Lung (tissue), 12 donors: ENCODE results near the gene HNRNPL. TPM values are rescaled to one million over a fixed set of nuclear protein-coding genes. Genes with fewer than 3 reads are reported as not detected.

ENCODE experiments used
- ATAC-seq: fragments of 200-7000 bp; cut with Tn5 transposase; one replicate; pipeline ENCODE4 v1.9.1; 2020; ENCODE audit warnings: moderate number of reproducible peaks; ENCODE audit not compliant: insufficient read depth, low FRiP score
- DNase-seq, 3 donors: peaks; one replicate each; pipeline ENCODE4 v3.0.0-alpha.2; 2013 to 2017
- H3K27ac ChIP-seq, 2 donors: one replicate each; pipeline ENCODE4 v1.5.1; 2013; ENCODE audit warnings: mild to moderate bottlenecking in 2 of 2, moderate library complexity in 2 of 2, control low read depth in 1 of 2, inconsistent platforms in 1 of 2, low read depth in 1 of 2, low read length in 1 of 2
- H3K27me3 ChIP-seq, 3 donors: one replicate each; pipeline ENCODE4 v1.5.1; 2013; ENCODE audit warnings: low read length in 2 of 3; ENCODE audit not compliant: control insufficient read depth in 3 of 3, insufficient read depth in 3 of 3
- H3K36me3 ChIP-seq, 4 donors: one replicate each; pipeline ENCODE4 v1.5.1; 2013; ENCODE audit warnings: low read length in 4 of 4, mild to moderate bottlenecking in 1 of 4, moderate library complexity in 1 of 4; ENCODE audit not compliant: control insufficient read depth in 4 of 4, insufficient read depth in 4 of 4
- H3K4me1 ChIP-seq, 5 donors: one replicate each; pipeline ENCODE4 v1.5.1; 2013; ENCODE audit warnings: low read length in 5 of 5, mild to moderate bottlenecking in 2 of 5, moderate library complexity in 1 of 5; ENCODE audit not compliant: control insufficient read depth in 5 of 5, insufficient read depth in 5 of 5
- H3K4me3 ChIP-seq: one replicate; pipeline ENCODE4 v1.5.1; 2013; ENCODE audit warnings: mild to moderate bottlenecking, control low read depth, moderate library complexity
- H3K9ac ChIP-seq, 2 donors: one replicate each; pipeline ENCODE4 v1.5.1; 2013; ENCODE audit warnings: low read length in 2 of 2, control low read depth in 1 of 2; ENCODE audit not compliant: insufficient read depth in 1 of 2
- H3K9me3 ChIP-seq, 4 donors: one replicate each; pipeline ENCODE4 v1.5.1; 2013; ENCODE audit warnings: low read length in 3 of 4, mild to moderate bottlenecking in 1 of 4, moderate library complexity in 1 of 4; ENCODE audit not compliant: control insufficient read depth in 4 of 4, insufficient read depth in 3 of 4
- WGBS, 2 donors: extraction: QIAGEN DNeasy Blood & Tissue Kit; methylation state at CpG; one replicate each; pipeline ENCODE4 v1.1.7; 2013; 5-methylcytosine and 5-hydroxymethylcytosine counted together
- polyA plus RNA-seq, 2 donors: library from polyadenylated mRNA; stranded (reverse); fragments of 200-250 nt; gene quantifications; one replicate each; pipeline ENCODE4 v1.2.1, GENCODE V29; 2013
- total RNA-seq, 2 donors: library from RNA; depleted of rRNA in 1 of 2; stranded (reverse); fragments of >200 nt in 1 of 2; gene quantifications; one replicate each; pipeline ENCODE4 v1.2.1, GENCODE V29; 2014 to 2021
- TF ChIP-seq, protein P1 (sequence below): IDR thresholded peaks from 2 replicates; pipeline ENCODE4 v1.5.1; 2012; ENCODE audit warnings: mild to moderate bottlenecking; ENCODE audit errors: control extremely low read depth, extremely low read depth
- donor health status: control.
- donor health status: control.
- donor health status: Bipolar disorder and iron deficiency.
- donor health status: healthy.
- donor health status: DM: yes; HTN: yes; CAD: no.

The HNRNPL gene
- total and polyA plus RNA-seq, 4 donors: 169 to 298 (median 209) TPM

DNA sequence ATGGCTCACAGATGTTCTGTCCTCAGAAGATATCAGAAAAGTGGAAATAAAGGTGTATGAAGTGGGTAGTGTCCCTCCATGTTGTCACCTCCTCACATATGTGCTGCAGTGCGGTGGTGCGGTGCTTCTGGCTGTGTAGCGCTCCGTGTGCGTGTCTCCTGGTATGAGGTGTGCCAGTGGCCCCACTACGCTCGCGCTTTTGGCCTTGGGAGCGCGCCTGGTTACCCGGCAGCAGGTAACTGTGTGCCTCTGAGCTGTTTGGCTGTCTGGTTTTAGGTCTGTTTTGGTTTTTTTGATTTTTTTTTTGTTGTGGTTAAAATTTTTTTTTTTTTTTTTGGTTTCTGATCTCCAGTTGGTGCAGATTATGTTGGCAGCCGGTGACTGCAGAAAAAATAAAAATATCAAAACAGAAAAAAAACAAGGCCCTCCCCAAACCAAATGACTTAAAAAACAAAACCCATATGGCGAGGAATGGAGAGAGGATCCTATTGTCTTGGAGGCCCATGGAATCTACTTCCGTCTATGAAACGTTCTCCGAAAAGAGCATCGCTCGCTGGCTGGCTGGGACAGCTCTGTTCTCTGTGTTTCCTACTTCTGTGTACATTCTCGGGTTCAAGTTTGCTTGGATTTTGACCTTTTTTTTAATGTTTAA is 7.9 kb downstream of the HNRNPL start:
- DNase-seq (no peak), ATAC-seq (no peak)
- H3K4me3 ChIP-seq: no peak overlapping the region
- no peaks in the 10 kb centered on the region for H3K27me3 ChIP-seq
- peaks cover 0 to 26% (median 12%) of the 10 kb centered on the region in 5 donors for H3K4me1 ChIP-seq
- H3K36me3 ChIP-seq: peaks cover 79 to 89% (median 81%) of the 10 kb centered on the region in 4 donors
- TF ChIP-seq, protein P1, sequence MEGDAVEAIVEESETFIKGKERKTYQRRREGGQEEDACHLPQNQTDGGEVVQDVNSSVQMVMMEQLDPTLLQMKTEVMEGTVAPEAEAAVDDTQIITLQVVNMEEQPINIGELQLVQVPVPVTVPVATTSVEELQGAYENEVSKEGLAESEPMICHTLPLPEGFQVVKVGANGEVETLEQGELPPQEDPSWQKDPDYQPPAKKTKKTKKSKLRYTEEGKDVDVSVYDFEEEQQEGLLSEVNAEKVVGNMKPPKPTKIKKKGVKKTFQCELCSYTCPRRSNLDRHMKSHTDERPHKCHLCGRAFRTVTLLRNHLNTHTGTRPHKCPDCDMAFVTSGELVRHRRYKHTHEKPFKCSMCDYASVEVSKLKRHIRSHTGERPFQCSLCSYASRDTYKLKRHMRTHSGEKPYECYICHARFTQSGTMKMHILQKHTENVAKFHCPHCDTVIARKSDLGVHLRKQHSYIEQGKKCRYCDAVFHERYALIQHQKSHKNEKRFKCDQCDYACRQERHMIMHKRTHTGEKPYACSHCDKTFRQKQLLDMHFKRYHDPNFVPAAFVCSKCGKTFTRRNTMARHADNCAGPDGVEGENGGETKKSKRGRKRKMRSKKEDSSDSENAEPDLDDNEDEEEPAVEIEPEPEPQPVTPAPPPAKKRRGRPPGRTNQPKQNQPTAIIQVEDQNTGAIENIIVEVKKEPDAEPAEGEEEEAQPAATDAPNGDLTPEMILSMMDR: no peak
- H3K27ac ChIP-seq: no peak overlapping the region
- no peak overlapping the region for H3K9ac ChIP-seq
- no peaks in the 10 kb centered on the region for H3K9me3 ChIP-seq
- WGBS, 2 donors: 94 to 95% methylated on average over 19 of the region's 19 CpGs

DNA sequence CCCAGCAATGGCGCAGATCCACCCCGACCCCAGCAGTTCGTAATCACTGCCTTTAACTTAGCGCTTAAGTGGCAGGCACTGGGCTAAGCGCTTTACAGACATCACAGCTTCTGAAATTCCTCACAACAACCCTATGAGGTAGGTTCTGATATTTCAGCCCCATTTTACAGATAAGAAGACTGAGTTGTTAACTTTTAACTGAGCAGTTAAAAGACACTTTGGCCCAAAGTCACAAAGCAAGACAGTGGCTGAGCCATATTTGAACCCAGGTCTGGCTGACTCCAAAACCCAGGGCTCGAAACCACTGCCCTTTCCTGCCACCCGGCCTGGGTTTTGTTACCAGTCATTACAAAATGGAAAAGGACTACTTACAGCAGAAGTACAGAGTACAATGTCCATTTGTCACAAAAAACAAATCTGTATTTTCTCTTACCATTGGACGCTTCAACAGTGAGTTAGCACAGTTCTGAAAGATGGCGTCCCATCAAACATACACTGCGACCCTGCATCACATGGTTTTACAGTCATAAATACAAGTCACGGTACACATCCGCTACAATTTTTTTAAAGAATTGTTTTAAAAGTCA is 8.5 kb downstream of the HNRNPL start:
- ATAC-seq (no peak), DNase-seq (no peak)
- Histone ChIP-seq H3K27me3 (no peaks in the 10 kb centered on the region), H3K4me3 (no peak overlapping the region), H3K9me3 (no peaks in the 10 kb centered on the region), H3K36me3 (peaks cover 78 to 89% (median 81%) of the 10 kb centered on the region in 4 donors), H3K27ac (no peak overlapping the region), H3K4me1 (peaks cover 0 to 31% (median 16%) of the 10 kb centered on the region in 5 donors), H3K9ac (no peak overlapping the region)
- 94% methylated on average over 12 of the region's 12 CpGs for WGBS, 2 donors
- TF ChIP-seq, protein P1: no peak

DNA sequence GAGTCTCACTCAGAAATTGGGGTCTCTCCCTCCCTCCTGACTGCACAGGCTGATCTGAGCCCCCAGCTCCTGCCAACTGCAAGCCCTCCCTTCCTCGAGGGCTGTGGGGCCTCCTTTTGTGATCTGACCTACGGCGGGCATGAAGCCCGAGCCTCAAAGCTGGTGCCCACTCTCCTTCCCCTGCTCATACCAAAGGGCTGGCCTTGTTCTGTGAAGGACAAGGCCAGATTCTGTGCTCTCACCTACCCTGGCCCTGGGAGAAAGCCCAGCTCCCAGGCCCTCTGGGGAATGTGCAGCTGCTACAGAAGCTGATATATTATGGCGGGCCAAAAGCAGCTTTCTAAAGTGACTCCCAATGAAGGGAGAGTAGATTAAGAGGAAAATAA is 9.2 kb downstream of the HNRNPL start:
- TF ChIP-seq, protein P1: no peak
- no peak for ATAC-seq

More for the DNA sequence above, 9.2 kb downstream of the HNRNPL start:
- H3K27ac ChIP-seq: no peak overlapping the region
- H3K36me3 ChIP-seq: peaks cover 78 to 87% (median 80%) of the 10 kb centered on the region in 4 donors
- H3K27me3 ChIP-seq: no peaks in the 10 kb centered on the region
- no peak for DNase-seq
- H3K9ac ChIP-seq: no peak overlapping the region
- peaks cover 0 to 38% (median 22%) of the 10 kb centered on the region in 5 donors for H3K4me1 ChIP-seq
- H3K9me3 ChIP-seq: no peaks in the 10 kb centered on the region
- H3K4me3 ChIP-seq: no peak overlapping the region
- 94 to 95% methylated on average over 5 of the region's 5 CpGs for WGBS, 2 donors
